Stimulated activated CD8-positive, alpha-beta memory T cell treated with anti-CD3 and anti-CD28 coated beads, Interleukin-15, amount 100 ng/mL, for 48 hours (primary cell): ENCODE measurements around the gene CHCHD6.

Experiments used
- DNase-seq, 2 donors: peaks; one replicate each; pipeline ENCODE4 v3.0.0-alpha.2; 2020; ENCODE audit warnings: low read depth in 2 of 2

Gene CHCHD6

GRCh38 chr3:126743350-126743749 is 39.3 kb downstream of the CHCHD6 start:
- DNase-seq = no peak

GRCh38 chr3:126743781-126744180 is 39.7 kb downstream of the CHCHD6 start:
- DNase-seq = no peak

GRCh38 chr3:126745760-126746394 is 41.8 kb downstream of the CHCHD6 start:
- DNase-seq = no peak

GRCh38 chr3:126746395-126747177 is 42.5 kb downstream of the CHCHD6 start:
- DNase-seq = no peak

- no peak for DNase-seq
Observed at GRCh38 chr3:126747768-126748167, 43.7 kb downstream of the CHCHD6 start.

- no peak for DNase-seq
Observed at GRCh38 chr3:126748701-126749546, 44.9 kb downstream of the CHCHD6 start.

GRCh38 chr3:126749547-126749875 is 45.5 kb downstream of the CHCHD6 start:
- DNase-seq = no peak

- DNase-seq = no peak
Observed at GRCh38 chr3:126749931-126750755, 46.1 kb downstream of the CHCHD6 start.

GRCh38 chr3:126750756-126751121 is 46.7 kb downstream of the CHCHD6 start:
- DNase-seq = no peak

- DNase-seq = no peak
Observed at GRCh38 chr3:126751611-126752302, 47.7 kb downstream of the CHCHD6 start.

GRCh38 chr3:126752303-126753190 is 48.5 kb downstream of the CHCHD6 start:
- DNase-seq = peak; percentile 17 to 38

GRCh38 chr3:126753191-126754160 is 49.4 kb downstream of the CHCHD6 start:
- DNase-seq = no peak

- no peak for DNase-seq
Observed at GRCh38 chr3:126755866-126756265, 51.8 kb downstream of the CHCHD6 start.

GRCh38 chr3:126758026-126758425 is 54.0 kb downstream of the CHCHD6 start:
- no peak for DNase-seq

- no peak for DNase-seq
Observed at GRCh38 chr3:126758882-126759281, 54.8 kb downstream of the CHCHD6 start.

- DNase-seq = no peak
Observed at GRCh38 chr3:126760541-126760940, 56.5 kb downstream of the CHCHD6 start.

GRCh38 chr3:126763035-126763434 is 59.0 kb downstream of the CHCHD6 start:
- DNase-seq = no peak

GRCh38 chr3:126765187-126766069 is 61.4 kb downstream of the CHCHD6 start:
- no peak for DNase-seq
